ENCODE data around the gene NME5. TPM values are rescaled to one million over a fixed set of nuclear protein-coding genes. Genes with fewer than 3 reads are reported as not detected.

Gene NME5
- 0.43 and 1.6 TPM in 2 replicates for total RNA-seq

GRCh38 chr5:138138949-138139780, at the start of gene NME5:
Gene NME5, minus strand, starts transcription at chr5:138139428. Its CDS starts 648 bp downstream, at chr5:138138780.

GRCh38 chr5:138178516-138179276, 39.5 kb upstream of the NME5 start, which contains the start of the genes BRD8 and KIF20A:
Gene BRD8, minus strand, starts transcription at chr5:138178630. Its CDS starts 16 bp downstream, at chr5:138178614.
Gene KIF20A, plus strand, starts transcription at chr5:138179112. Its CDS starts 569 bp downstream, at chr5:138179681.

GRCh38 chr5:138083702-138084101, 55.5 kb downstream of the NME5 start, which contains the start of gene WNT8A:
Gene WNT8A, plus strand, starts transcription at chr5:138084033. Its CDS starts 95 bp downstream, at chr5:138084128.

Small RNAs within 50 kb of the gene (small RNA-seq; reads per million reads assigned to genes)
- gene RNU6-1148P (not detected), gene RNU6-460P (not detected), gene RNU6-888P (0.17 reads per million)

Other genes starting within 250 kb of the NME5 start
- 0.11 TPM in 1 of 2 replicates, not detected in the other for gene PKD2L2, start 250.0 kb downstream of the NME5 start, total RNA-seq
- 28.2 and 31.8 TPM in 2 replicates for gene FAM13B, start 106.3 kb downstream of the NME5 start, total RNA-seq
- not detected in 2 replicates for gene WNT8A, start 55.4 kb downstream of the NME5 start, total RNA-seq
- 26.8 and 36.5 TPM in 2 replicates for gene BRD8, start 39.2 kb upstream of the NME5 start, total RNA-seq
- gene KIF20A, start 39.7 kb upstream of the NME5 start, total RNA-seq = 9.8 and 18.5 TPM in 2 replicates
- 31.8 and 38.6 TPM in 2 replicates for gene CDC23, start 73.9 kb upstream of the NME5 start, total RNA-seq
- not detected in 2 replicates for gene GFRA3, start 135.2 kb upstream of the NME5 start, total RNA-seq
- gene CDC25C, start 192.4 kb upstream of the NME5 start, total RNA-seq = 2.4 and 4.1 TPM in 2 replicates
- gene FAM53C, start 198.8 kb upstream of the NME5 start, total RNA-seq = 38.6 and 42.0 TPM in 2 replicates
- gene KDM3B, start 213.3 kb upstream of the NME5 start, total RNA-seq = 65.1 and 75.0 TPM in 2 replicates

Measured in placental epithelial cell (primary cell).